C4-2B (cell line): Measurements from ENCODE around the gene SLC39A7.

Experiments used
- ZFX ChIP-seq: fragments of 450-650 bp; IDR thresholded peaks from 2 replicates; pipeline ENCODE4 v1.6.1; 2017
- TF ChIP-seq, protein P1 (sequence below): fragments of 450-650 bp; conservative IDR thresholded peaks from 2 replicates; pipeline ENCODE4 v1.5.1; 2017; ENCODE audit warnings: mild to moderate bottlenecking

DNA sequence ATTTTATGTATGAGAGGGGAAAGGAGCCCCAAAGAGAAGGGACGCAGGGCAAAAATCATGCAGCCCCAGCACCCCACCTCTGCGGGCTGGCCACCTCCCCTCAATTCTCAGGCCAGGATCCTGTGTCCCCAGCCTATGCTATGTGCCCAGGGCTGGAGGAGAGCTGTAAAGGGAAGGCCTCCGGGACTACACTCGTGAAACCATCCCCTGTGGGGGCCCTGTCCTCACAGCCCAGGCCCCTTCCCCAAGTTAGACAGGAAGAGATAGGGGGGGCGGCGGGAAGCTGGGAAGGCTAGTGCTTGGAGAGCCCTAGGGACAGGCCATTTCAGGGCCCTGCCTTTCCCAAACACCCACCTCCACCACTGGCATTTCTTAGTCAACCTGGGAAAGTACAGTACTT lies 7.0 kb upstream of the SLC39A7 start:
- TF ChIP-seq, protein P1, sequence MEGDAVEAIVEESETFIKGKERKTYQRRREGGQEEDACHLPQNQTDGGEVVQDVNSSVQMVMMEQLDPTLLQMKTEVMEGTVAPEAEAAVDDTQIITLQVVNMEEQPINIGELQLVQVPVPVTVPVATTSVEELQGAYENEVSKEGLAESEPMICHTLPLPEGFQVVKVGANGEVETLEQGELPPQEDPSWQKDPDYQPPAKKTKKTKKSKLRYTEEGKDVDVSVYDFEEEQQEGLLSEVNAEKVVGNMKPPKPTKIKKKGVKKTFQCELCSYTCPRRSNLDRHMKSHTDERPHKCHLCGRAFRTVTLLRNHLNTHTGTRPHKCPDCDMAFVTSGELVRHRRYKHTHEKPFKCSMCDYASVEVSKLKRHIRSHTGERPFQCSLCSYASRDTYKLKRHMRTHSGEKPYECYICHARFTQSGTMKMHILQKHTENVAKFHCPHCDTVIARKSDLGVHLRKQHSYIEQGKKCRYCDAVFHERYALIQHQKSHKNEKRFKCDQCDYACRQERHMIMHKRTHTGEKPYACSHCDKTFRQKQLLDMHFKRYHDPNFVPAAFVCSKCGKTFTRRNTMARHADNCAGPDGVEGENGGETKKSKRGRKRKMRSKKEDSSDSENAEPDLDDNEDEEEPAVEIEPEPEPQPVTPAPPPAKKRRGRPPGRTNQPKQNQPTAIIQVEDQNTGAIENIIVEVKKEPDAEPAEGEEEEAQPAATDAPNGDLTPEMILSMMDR: no peak
- TF ChIP-seq ZFX: no peak
